Measurements from ENCODE around the gene MZB1.

DNA sequence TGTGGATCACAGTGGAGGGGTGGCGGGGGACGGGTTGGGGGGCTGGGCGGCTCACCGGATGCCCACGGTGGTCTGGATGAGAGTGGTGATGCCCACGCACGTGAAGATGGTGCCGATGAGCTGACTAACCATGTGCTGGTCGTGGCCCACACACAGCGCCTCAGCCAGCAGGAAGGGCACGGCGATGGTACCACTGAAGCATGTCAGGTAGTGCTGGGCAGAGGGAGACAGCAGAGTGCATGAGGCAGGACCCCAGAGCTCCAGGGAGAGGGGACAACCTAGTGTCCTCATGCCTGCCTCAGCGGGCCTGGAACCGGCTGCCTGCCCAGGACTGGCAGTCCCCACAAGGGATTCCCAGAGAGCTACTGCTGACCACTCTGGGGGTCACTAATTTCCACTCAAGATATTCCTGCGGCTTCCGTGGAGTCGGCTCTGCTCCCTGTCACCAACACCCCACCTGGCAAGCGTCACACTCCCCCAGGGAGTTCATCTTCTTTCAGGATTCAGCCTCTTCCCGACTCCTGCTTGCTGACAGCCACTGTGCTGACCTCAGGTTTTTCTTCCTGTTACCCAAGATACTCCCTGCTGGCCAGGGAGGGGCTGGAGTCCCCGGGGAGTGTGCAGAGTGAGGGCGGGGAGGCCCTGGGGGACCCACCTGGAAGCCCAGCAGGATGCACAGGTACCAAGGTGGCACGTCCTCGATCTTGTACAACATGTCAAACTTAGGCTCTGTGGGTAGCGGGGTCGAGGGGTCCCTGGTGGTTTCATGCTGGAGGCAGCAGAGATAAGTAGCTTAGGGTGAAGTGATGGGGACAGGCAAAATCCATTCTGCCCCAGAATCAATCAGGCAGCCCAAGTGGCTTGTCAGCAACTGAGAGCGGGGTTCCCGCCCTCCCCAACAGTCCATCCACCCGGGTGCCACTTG is 7.6 kb downstream of the MZB1 start:
- TF ChIP-seq, protein P1, sequence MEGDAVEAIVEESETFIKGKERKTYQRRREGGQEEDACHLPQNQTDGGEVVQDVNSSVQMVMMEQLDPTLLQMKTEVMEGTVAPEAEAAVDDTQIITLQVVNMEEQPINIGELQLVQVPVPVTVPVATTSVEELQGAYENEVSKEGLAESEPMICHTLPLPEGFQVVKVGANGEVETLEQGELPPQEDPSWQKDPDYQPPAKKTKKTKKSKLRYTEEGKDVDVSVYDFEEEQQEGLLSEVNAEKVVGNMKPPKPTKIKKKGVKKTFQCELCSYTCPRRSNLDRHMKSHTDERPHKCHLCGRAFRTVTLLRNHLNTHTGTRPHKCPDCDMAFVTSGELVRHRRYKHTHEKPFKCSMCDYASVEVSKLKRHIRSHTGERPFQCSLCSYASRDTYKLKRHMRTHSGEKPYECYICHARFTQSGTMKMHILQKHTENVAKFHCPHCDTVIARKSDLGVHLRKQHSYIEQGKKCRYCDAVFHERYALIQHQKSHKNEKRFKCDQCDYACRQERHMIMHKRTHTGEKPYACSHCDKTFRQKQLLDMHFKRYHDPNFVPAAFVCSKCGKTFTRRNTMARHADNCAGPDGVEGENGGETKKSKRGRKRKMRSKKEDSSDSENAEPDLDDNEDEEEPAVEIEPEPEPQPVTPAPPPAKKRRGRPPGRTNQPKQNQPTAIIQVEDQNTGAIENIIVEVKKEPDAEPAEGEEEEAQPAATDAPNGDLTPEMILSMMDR (conservative IDR thresholded peaks at IDR 0.05 in 1 of 2, IDR thresholded peaks at IDR 0.05 in 1 of 2; ENCODE audit: low read depth in 1 of 2, low read length in 2 of 2): no peak
- no peak for TF ChIP-seq EZH2 (IDR thresholded peaks at IDR 0.05; ENCODE audit: low read length, missing control alignments)

All from fibroblast of lung (primary cell).